Measurements from ENCODE around the gene MAST1. TPM values are rescaled to one million over a fixed set of nuclear protein-coding genes. Genes with fewer than 3 reads are reported as not detected.

Gene MAST1
- total RNA-seq, 6 experiments from 2014 or later = 0.09 to 0.34 (median 0.26) TPM; not detected in 3

- peaks cover 4% of the 10 kb centered on the region for H3K36me3 Mint-ChIP-seq (ENCODE audit: low read depth)
- TF ChIP-seq CTCF (IDR thresholded peaks at IDR 0.05) = 0 out of 2 replicates have a peak, but pooled peaks have one; percentile 7
Observed at GRCh38 chr19:12793290-12794195, 44.8 kb upstream of the MAST1 start.

GRCh38 chr19:12794196-12794941 lies 43.9 kb upstream of the MAST1 start:
- peak overlapping the region; percentile 87 for H3K27ac Mint-ChIP-seq
- H3K9me3 Mint-ChIP-seq = peaks cover 4% of the 10 kb centered on the region; the same call in 1 of the 2 replicates
- peaks cover 44% of the 10 kb centered on the region for H3K27me3 Mint-ChIP-seq (ENCODE audit: insufficient read depth)
- DNase-seq = no peak
- TF ChIP-seq CTCF (IDR thresholded peaks at IDR 0.05) = no peak
- peaks cover 4% of the 10 kb centered on the region for H3K36me3 Mint-ChIP-seq (ENCODE audit: low read depth)
- H3K4me3 Mint-ChIP-seq = peak overlapping the region; percentile 81
- peaks cover 32% of the 10 kb centered on the region for H3K4me1 Mint-ChIP-seq (ENCODE audit: low read depth)

More at GRCh38 chr19:12793290-12794195, 44.8 kb upstream of the MAST1 start:
- peak overlapping the region; percentile 94 for H3K4me3 Mint-ChIP-seq
- H3K9me3 Mint-ChIP-seq = peaks cover 4% of the 10 kb centered on the region; the same call in 1 of the 2 replicates
- peak overlapping the region; percentile 94 for H3K27ac Mint-ChIP-seq
- peak; percentile 89 for DNase-seq
- peaks cover 44% of the 10 kb centered on the region for H3K27me3 Mint-ChIP-seq (ENCODE audit: insufficient read depth)
- H3K4me1 Mint-ChIP-seq (ENCODE audit: low read depth) = peaks cover 40% of the 10 kb centered on the region

- Mint-ChIP-seq H3K27me3 (ENCODE audit: insufficient read depth) (peaks cover 44% of the 10 kb centered on the region), H3K9me3 (peaks cover 4% of the 10 kb centered on the region; the same call in 1 of the 2 replicates), H3K4me1 (ENCODE audit: low read depth) (peaks cover 31% of the 10 kb centered on the region), H3K27ac (peak overlapping the region; percentile 87), H3K4me3 (peak overlapping the region; percentile 81), H3K36me3 (ENCODE audit: low read depth) (peaks cover 4% of the 10 kb centered on the region)
- TF ChIP-seq CTCF (IDR thresholded peaks at IDR 0.05) = no peak
- DNase-seq = no peak
Observed at GRCh38 chr19:12794971-12795381, 43.3 kb upstream of the MAST1 start.

- peak; percentile 60 for DNase-seq
- Mint-ChIP-seq H3K4me3 (peak overlapping the region; percentile 43), H3K36me3 (ENCODE audit: low read depth) (peaks cover 4% of the 10 kb centered on the region), H3K9me3 (peaks cover 4% of the 10 kb centered on the region; the same call in 1 of the 2 replicates), H3K4me1 (ENCODE audit: low read depth) (peaks cover 30% of the 10 kb centered on the region), H3K27ac (peak overlapping the region; percentile 51), H3K27me3 (ENCODE audit: insufficient read depth) (peaks cover 40% of the 10 kb centered on the region)
- peak; percentile 96 for TF ChIP-seq CTCF (IDR thresholded peaks at IDR 0.05)
Observed at GRCh38 chr19:12796146-12797071, 41.9 kb upstream of the MAST1 start.
